ENCODE measurements around the gene SCAMP2. TPM values are rescaled to one million over a fixed set of nuclear protein-coding genes. Genes with fewer than 3 reads are reported as not detected.

The SCAMP2 gene
- total RNA-seq, 1 experiment from 2014 or later, result 121 TPM

- in situ Hi-C loops (cut with HindIII; ENCODE audit: low pct_unique_long_range_greater_than_20kb, low sequenced_read_pairs), result no loop called here
- H3K36me3 ChIP-seq (ENCODE audit: control insufficient read depth, insufficient read depth, low read length), result no peaks in the 10 kb centered on the region
- H3K9me3 ChIP-seq (ENCODE audit: control insufficient read depth, insufficient read depth, low read depth, low read length), result no peaks in the 10 kb centered on the region
- peak overlapping the region; percentile 97 for H3K27ac ChIP-seq (ENCODE audit: low read length)
- peak overlapping the region; percentile 50 to 97 for H3K4me3 ChIP-seq (ENCODE audit: low read depth in 2 of 2, low read length in 2 of 2)
- ATAC-seq, result no peak
- DNase-seq (ENCODE audit: low read depth, low spot score), result no peak
- BruUV-seq (replicated peaks), result TSS peak; percentile 97
- POLR2A ChIA-PET, result interaction anchor here (0.6 kb wide), 2 partner anchors 31 to 51 kb away, joined by 3 to 4 read pairs; no protein-coding TSS in a partner anchor
- intact Hi-C loops (cut with micrococcal nuclease; ENCODE audit: unreplicated experiment), result no loop called here
- TF ChIP-seq TCF7L2 (IDR thresholded peaks at IDR 0.05; ENCODE audit: low read depth, low read length) (no peak), SIN3A (IDR thresholded peaks at IDR 0.05; ENCODE audit: borderline replicate concordance, insufficient read depth, low read depth, low read length) (no peak), CTCF (IDR thresholded peaks at IDR 0.05) (no peak), POLR2AphosphoS5 (IDR thresholded peaks at IDR 0.05; ENCODE audit: low read depth, low read length) (no peak)
- TF ChIP-seq, protein P1, sequence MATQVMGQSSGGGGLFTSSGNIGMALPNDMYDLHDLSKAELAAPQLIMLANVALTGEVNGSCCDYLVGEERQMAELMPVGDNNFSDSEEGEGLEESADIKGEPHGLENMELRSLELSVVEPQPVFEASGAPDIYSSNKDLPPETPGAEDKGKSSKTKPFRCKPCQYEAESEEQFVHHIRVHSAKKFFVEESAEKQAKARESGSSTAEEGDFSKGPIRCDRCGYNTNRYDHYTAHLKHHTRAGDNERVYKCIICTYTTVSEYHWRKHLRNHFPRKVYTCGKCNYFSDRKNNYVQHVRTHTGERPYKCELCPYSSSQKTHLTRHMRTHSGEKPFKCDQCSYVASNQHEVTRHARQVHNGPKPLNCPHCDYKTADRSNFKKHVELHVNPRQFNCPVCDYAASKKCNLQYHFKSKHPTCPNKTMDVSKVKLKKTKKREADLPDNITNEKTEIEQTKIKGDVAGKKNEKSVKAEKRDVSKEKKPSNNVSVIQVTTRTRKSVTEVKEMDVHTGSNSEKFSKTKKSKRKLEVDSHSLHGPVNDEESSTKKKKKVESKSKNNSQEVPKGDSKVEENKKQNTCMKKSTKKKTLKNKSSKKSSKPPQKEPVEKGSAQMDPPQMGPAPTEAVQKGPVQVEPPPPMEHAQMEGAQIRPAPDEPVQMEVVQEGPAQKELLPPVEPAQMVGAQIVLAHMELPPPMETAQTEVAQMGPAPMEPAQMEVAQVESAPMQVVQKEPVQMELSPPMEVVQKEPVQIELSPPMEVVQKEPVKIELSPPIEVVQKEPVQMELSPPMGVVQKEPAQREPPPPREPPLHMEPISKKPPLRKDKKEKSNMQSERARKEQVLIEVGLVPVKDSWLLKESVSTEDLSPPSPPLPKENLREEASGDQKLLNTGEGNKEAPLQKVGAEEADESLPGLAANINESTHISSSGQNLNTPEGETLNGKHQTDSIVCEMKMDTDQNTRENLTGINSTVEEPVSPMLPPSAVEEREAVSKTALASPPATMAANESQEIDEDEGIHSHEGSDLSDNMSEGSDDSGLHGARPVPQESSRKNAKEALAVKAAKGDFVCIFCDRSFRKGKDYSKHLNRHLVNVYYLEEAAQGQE (IDR thresholded peaks at IDR 0.05; ENCODE audit: insufficient read depth in 1 of 2, low read depth in 2 of 2, low read length in 1 of 2), result no peak
- CTCF ChIA-PET, result interaction anchor here (1.0 kb wide), 1 partner anchor 26 kb away, joined by 3 read pairs; no protein-coding TSS in a partner anchor
- H3K4me1 ChIP-seq (ENCODE audit: control insufficient read depth, insufficient read depth, low read length), result peaks cover 19% of the 10 kb centered on the region
- no peaks in the 10 kb centered on the region for H3K27me3 ChIP-seq (ENCODE audit: control insufficient read depth, insufficient read depth, low read length)
Observed at GRCh38 chr15:74843445-74843828, 29.7 kb downstream of the SCAMP2 start.

GRCh38 chr15:74842581-74843444 lies 30.4 kb downstream of the SCAMP2 start, which contains the start of gene ULK3:
ULK3 (minus strand) TSS chr15:74843156; CDS start chr15:74843105, 51 bp downstream.
- no TSS peak for BruUV-seq (replicated peaks)
- peaks cover 19% of the 10 kb centered on the region for H3K4me1 ChIP-seq (ENCODE audit: control insufficient read depth, insufficient read depth, low read length)
- H3K9me3 ChIP-seq (ENCODE audit: control insufficient read depth, insufficient read depth, low read depth, low read length), result no peaks in the 10 kb centered on the region
- TF ChIP-seq, protein P1 (IDR thresholded peaks at IDR 0.05; ENCODE audit: insufficient read depth in 1 of 2, low read depth in 2 of 2, low read length in 1 of 2), result no peak
- TF ChIP-seq POLR2AphosphoS5 (IDR thresholded peaks at IDR 0.05; ENCODE audit: low read depth, low read length) (peak; percentile 83), TCF7L2 (IDR thresholded peaks at IDR 0.05; ENCODE audit: low read depth, low read length) (no peak), CTCF (IDR thresholded peaks at IDR 0.05) (peak; percentile 96), SIN3A (IDR thresholded peaks at IDR 0.05; ENCODE audit: borderline replicate concordance, insufficient read depth, low read depth, low read length) (peak; percentile 73)
- no peak for DNase-seq (ENCODE audit: low read depth, low spot score)
- in situ Hi-C loops (cut with HindIII; ENCODE audit: low pct_unique_long_range_greater_than_20kb, low sequenced_read_pairs) (no loop called here), intact Hi-C loops (cut with micrococcal nuclease; ENCODE audit: unreplicated experiment) (no loop called here)
- peak within 1 kb of the TSS; percentile 87 to 97 for H3K4me3 ChIP-seq (ENCODE audit: low read depth in 2 of 2, low read length in 2 of 2)
- ATAC-seq, result peak; percentile 92
- ChIA-PET POLR2A (interaction anchor here (0.6 kb wide), 1 partner anchor 52 kb away, joined by 3 read pairs; no protein-coding TSS in a partner anchor), CTCF (interaction anchor here (0.6 kb wide), 2 partner anchors 52 to 64 kb away, joined by 5 read pairs; no protein-coding TSS in a partner anchor)
- peak within 1 kb of the TSS; percentile 97 for H3K27ac ChIP-seq (ENCODE audit: low read length)
- no peaks in the 10 kb centered on the region for H3K36me3 ChIP-seq (ENCODE audit: control insufficient read depth, insufficient read depth, low read length)
- H3K27me3 ChIP-seq (ENCODE audit: control insufficient read depth, insufficient read depth, low read length), result no peaks in the 10 kb centered on the region
